ENCODE measurements around the gene BASP1.

GRCh38 chr5:17203329-17204132 lies 13.9 kb upstream of the BASP1 start:
- TF ChIP-seq POLR2A (IDR thresholded peaks at IDR 0.05) (no peak), CTCF (IDR thresholded peaks at IDR 0.05) (peak; percentile 68 to 80 (median 72))
